WI38 (cell line): ENCODE data around the gene ZFR2.
"Not testable (repeated sequence)": the region's sequence is repeated elsewhere in the genome, so short reads cannot be mapped to it uniquely, and the experiment has no call there.

Experiments used
- H3K4me3 ChIP-seq: 2 replicates; pipeline ENCODE4 v1.5.1; 2011; ENCODE audit warnings: low read depth, mild to moderate bottlenecking, control low read depth, low read length
- CTCF ChIP-seq: IDR thresholded peaks from 2 replicates; pipeline ENCODE4 v1.5.1; 2012; ENCODE audit warnings: low read depth, mild to moderate bottlenecking, control low read depth, low read length

The ZFR2 gene

GRCh38 chr19:3890591-3890990, 21.8 kb upstream of the ZFR2 start:
- TF ChIP-seq CTCF: no peak
- H3K4me3 ChIP-seq: no peak overlapping the region

GRCh38 chr19:3882041-3882384, 13.2 kb upstream of the ZFR2 start:
- H3K4me3 ChIP-seq: no peak overlapping the region
- TF ChIP-seq CTCF: no peak

- H3K4me3 ChIP-seq: no peak overlapping the region
- TF ChIP-seq CTCF: no peak
Measured at GRCh38 chr19:3881272-3882040, 12.6 kb upstream of the ZFR2 start.

GRCh38 chr19:3880471-3881271, 11.8 kb upstream of the ZFR2 start, which contains the start of gene ATCAY:
Gene ATCAY (plus strand): TSS chr19:3880685. CDS start chr19:3885768, 5,083 bp downstream.
- TF ChIP-seq CTCF: no peak
- no peak within 1 kb of the TSS for H3K4me3 ChIP-seq

- TF ChIP-seq CTCF: 0 out of 2 replicates have a peak, but pooled peaks have one; percentile 19
Measured at GRCh38 chr19:3879656-3880055, 10.8 kb upstream of the ZFR2 start.

GRCh38 chr19:3874695-3875094, 5.9 kb upstream of the ZFR2 start:
- H3K4me3 ChIP-seq: not testable (repeated sequence)

More at GRCh38 chr19:3879656-3880055, 10.8 kb upstream of the ZFR2 start:
- no peak overlapping the region for H3K4me3 ChIP-seq

- H3K4me3 ChIP-seq: no peak overlapping the region
- no peak for TF ChIP-seq CTCF
Measured at GRCh38 chr19:3873151-3873550, 4.3 kb upstream of the ZFR2 start.
